Tibial nerve (tissue), 4 donors: Measurements from ENCODE around the gene DAB1. TPM values are rescaled to one million over a fixed set of nuclear protein-coding genes. Genes with fewer than 3 reads are reported as not detected.

Experiments used
- DNase-seq, 2 donors: peaks; one replicate each; pipeline ENCODE4 v3.0.0-alpha.2; 2019; ENCODE audit warnings: low spot score in 2 of 2
- H3K27ac ChIP-seq, 4 donors: fragments of 200-600 bp; sonication (generic) in 3 of 4; one replicate each; pipeline ENCODE4 v1.5.1; 2017 to 2019; ENCODE audit warnings: mild to moderate bottlenecking in 1 of 4
- H3K27me3 ChIP-seq, 2 donors: fragments of 200-600 bp; sonication (generic) in 1 of 2; one replicate each; pipeline versions ENCODE4 v1.5.1 to v1.6.0; 2017 to 2019
- H3K36me3 ChIP-seq, 3 donors: fragments of 200-600 bp; sonication (generic); one replicate each; pipeline ENCODE4 v1.5.1; 2018 to 2019
- H3K4me1 ChIP-seq, 4 donors: fragments of 200-600 bp; sonication (generic) in 3 of 4; one replicate each; pipeline ENCODE4 v1.5.1; 2017 to 2019
- H3K4me3 ChIP-seq, 4 donors: fragments of 200-600 bp; sonication (generic) in 3 of 4; one replicate each; pipeline ENCODE4 v1.5.1; 2017 to 2019; ENCODE audit warnings: mild to moderate bottlenecking in 1 of 4, moderate library complexity in 1 of 4
- H3K9me3 ChIP-seq, 4 donors: fragments of 200-600 bp; sonication (generic) in 3 of 4; one replicate each; pipeline ENCODE4 v1.5.1; 2017 to 2019
- CTCF ChIP-seq, 5 experiments: fragments of 200-600 bp in 3 of 5; fragments of 450-650 bp in 2 of 5; sonication (generic) in 3 of 5; IDR thresholded peaks; one replicate each; pipeline ENCODE4 v1.5.1; 2016 to 2019; ENCODE audit warnings: antibody characterized with exemption in 5 of 5, mild to moderate bottlenecking in 3 of 5, moderate library complexity in 2 of 5
- EP300 ChIP-seq, 2 donors: sonication (generic); formaldehyde crosslinking; IDR thresholded peaks; one replicate each; pipeline ENCODE4 v1.6.1; 2017; ENCODE audit warnings: antibody characterized with exemption in 2 of 2, mild to moderate bottlenecking in 1 of 2
- POLR2A ChIP-seq, 2 donors: fragments of 450-650 bp; IDR thresholded peaks; one replicate each; pipeline ENCODE4 v1.6.1; 2017; ENCODE audit warnings: antibody characterized with exemption in 2 of 2, mild to moderate bottlenecking in 2 of 2, moderate library complexity in 2 of 2
- WGBS, 2 donors: methylation state at CpG; one replicate each; pipeline ENCODE4 v1.1.5; 2018; 5-methylcytosine and 5-hydroxymethylcytosine counted together
- total RNA-seq, 4 donors: library from RNA; depleted of rRNA; stranded (reverse); fragments of >200 nt; gene quantifications; one replicate each; pipeline ENCODE4 v1.1.0, GENCODE V29; 2016

DAB1 gene
- total RNA-seq, 4 donors from 2014 or later = 4.0 to 8.3 (median 4.4) TPM

GRCh38 chr1:57296726-57297250, 127.1 kb downstream of the DAB1 start:
- no peaks in the 10 kb centered on the region for H3K9me3 ChIP-seq
- WGBS, 2 donors = 58 to 67% methylated on average over 4 of the region's 4 CpGs
- no peak for DNase-seq
- no peaks in the 10 kb centered on the region for H3K4me1 ChIP-seq
- no peak overlapping the region for H3K4me3 ChIP-seq
- no peaks in the 10 kb centered on the region for H3K27me3 ChIP-seq
- no peak for TF ChIP-seq POLR2A (IDR thresholded peaks at IDR 0.05)
- no peak for TF ChIP-seq CTCF (IDR thresholded peaks at IDR 0.05)
- no peak for TF ChIP-seq EP300 (IDR thresholded peaks at IDR 0.05)
- H3K36me3 ChIP-seq = no peaks in the 10 kb centered on the region
- no peak overlapping the region for H3K27ac ChIP-seq

- H3K27ac ChIP-seq = no peak overlapping the region
- H3K9me3 ChIP-seq = no peaks in the 10 kb centered on the region
- TF ChIP-seq CTCF (IDR thresholded peaks at IDR 0.05) (no peak), EP300 (IDR thresholded peaks at IDR 0.05) (no peak), POLR2A (IDR thresholded peaks at IDR 0.05) (no peak)
- WGBS, 2 donors = 95 to 100% methylated on average over 1 of the region's 1 CpG
- H3K27me3 ChIP-seq = no peaks in the 10 kb centered on the region
- no peak overlapping the region for H3K4me3 ChIP-seq
- H3K4me1 ChIP-seq = no peaks in the 10 kb centered on the region
- DNase-seq = no peak
- H3K36me3 ChIP-seq = no peaks in the 10 kb centered on the region
These were observed 128.5 kb downstream of the DAB1 start for GRCh38 chr1:57295326-57295725.

- Histone ChIP-seq H3K27me3 (no peaks in the 10 kb centered on the region), H3K4me3 (no peak overlapping the region), H3K4me1 (no peaks in the 10 kb centered on the region), H3K27ac (no peak overlapping the region), H3K9me3 (no peaks in the 10 kb centered on the region), H3K36me3 (no peaks in the 10 kb centered on the region)
- TF ChIP-seq CTCF (IDR thresholded peaks at IDR 0.05) (no peak), POLR2A (IDR thresholded peaks at IDR 0.05) (no peak), EP300 (IDR thresholded peaks at IDR 0.05) (no peak)
- DNase-seq = no peak
These were observed 129.7 kb downstream of the DAB1 start for GRCh38 chr1:57294177-57294576.

- 89 to 92% methylated on average over 3 of the region's 3 CpGs for WGBS, 2 donors
- H3K4me1 ChIP-seq = no peaks in the 10 kb centered on the region
- no peaks in the 10 kb centered on the region for H3K36me3 ChIP-seq
- no peak overlapping the region for H3K4me3 ChIP-seq
- DNase-seq = no peak
- no peaks in the 10 kb centered on the region for H3K27me3 ChIP-seq
- H3K27ac ChIP-seq = no peak overlapping the region
- no peaks in the 10 kb centered on the region for H3K9me3 ChIP-seq
- TF ChIP-seq POLR2A (IDR thresholded peaks at IDR 0.05) (no peak), EP300 (IDR thresholded peaks at IDR 0.05) (no peak)
These were observed 130.6 kb downstream of the DAB1 start for GRCh38 chr1:57293214-57293613.

GRCh38 chr1:57289781-57290180, 134.1 kb downstream of the DAB1 start:
- H3K4me3 ChIP-seq = no peak overlapping the region
- H3K9me3 ChIP-seq = no peaks in the 10 kb centered on the region
- H3K4me1 ChIP-seq = no peaks in the 10 kb centered on the region
- no peaks in the 10 kb centered on the region for H3K36me3 ChIP-seq
- WGBS, 2 donors = 71 to 81% methylated on average over 2 of the region's 2 CpGs
- TF ChIP-seq EP300 (IDR thresholded peaks at IDR 0.05) = no peak
- no peak for TF ChIP-seq POLR2A (IDR thresholded peaks at IDR 0.05)
- TF ChIP-seq CTCF (IDR thresholded peaks at IDR 0.05) = no peak
- DNase-seq = no peak
- H3K27ac ChIP-seq = no peak overlapping the region
- no peaks in the 10 kb centered on the region for H3K27me3 ChIP-seq

- no peaks in the 10 kb centered on the region for H3K27me3 ChIP-seq
- no peaks in the 10 kb centered on the region for H3K36me3 ChIP-seq
- H3K27ac ChIP-seq = no peak overlapping the region
- TF ChIP-seq POLR2A (IDR thresholded peaks at IDR 0.05) (no peak), EP300 (IDR thresholded peaks at IDR 0.05) (no peak), CTCF (IDR thresholded peaks at IDR 0.05) (no peak)
- WGBS, 2 donors = 70 to 76% methylated on average over 2 of the region's 2 CpGs
- H3K4me1 ChIP-seq = no peaks in the 10 kb centered on the region
- no peak for DNase-seq
- H3K4me3 ChIP-seq = no peak overlapping the region
- H3K9me3 ChIP-seq = no peaks in the 10 kb centered on the region
These were observed 137.9 kb downstream of the DAB1 start for GRCh38 chr1:57285992-57286391.
